Measurements from ENCODE around the gene SH2D6. TPM values are rescaled to one million over a fixed set of nuclear protein-coding genes. Genes with fewer than 3 reads are reported as not detected.
"Not testable (repeated sequence)": the region's sequence is repeated elsewhere in the genome, so short reads cannot be mapped to it uniquely, and the experiment has no call there.

SH2D6 gene
- total RNA-seq, 1 experiment from 2014 or later = 0.66 TPM

- in situ Hi-C loops (cut with HindIII; ENCODE audit: low pct_unique_long_range_greater_than_20kb, low sequenced_read_pairs) = no loop called here
- no peak for DNase-seq (ENCODE audit: low read depth, low spot score)
Measured at GRCh38 chr2:85477884-85478283, 59.4 kb downstream of the SH2D6 start.

- no peak for DNase-seq (ENCODE audit: low read depth, low spot score)
- in situ Hi-C loops (cut with HindIII; ENCODE audit: low pct_unique_long_range_greater_than_20kb, low sequenced_read_pairs) = no loop called here
Measured at GRCh38 chr2:85481818-85482777, 63.6 kb downstream of the SH2D6 start.

GRCh38 chr2:85484615-85485014 lies 66.1 kb downstream of the SH2D6 start:
- DNase-seq (ENCODE audit: low read depth, low spot score); in situ Hi-C loops (cut with HindIII; ENCODE audit: low pct_unique_long_range_greater_than_20kb, low sequenced_read_pairs): not testable (repeated sequence)

- in situ Hi-C loops (cut with HindIII; ENCODE audit: low pct_unique_long_range_greater_than_20kb, low sequenced_read_pairs) = no loop called here
- DNase-seq (ENCODE audit: low read depth, low spot score) = no peak
Measured at GRCh38 chr2:85485815-85486214, 67.3 kb downstream of the SH2D6 start.

Small RNA genes within 50 kb of the gene (small RNA-seq; reads per million reads assigned to genes)
- 0 reads per million in 2 experiments for gene AC062037.2
- 0 reads per million in 2 experiments for gene RF00019
- gene RN7SL251P = 0 reads per million in 2 experiments

Other genes starting within 250 kb of the SH2D6 start
- 70.0 and 75.5 TPM in 2 replicates for gene TGOLN2, start 90.7 kb upstream of the SH2D6 start, total RNA-seq (2014; rRNA removed; shearing (Covaris generic))
- 130 and 138 TPM in 2 replicates for gene RETSAT, start 64.2 kb upstream of the SH2D6 start, total RNA-seq (2014; rRNA removed; shearing (Covaris generic))
- gene ELMOD3, start 63.9 kb upstream of the SH2D6 start, total RNA-seq (2014; rRNA removed; shearing (Covaris generic)) = 13.7 and 13.9 TPM in 2 replicates
- 11.3 and 21.8 TPM in 2 replicates for gene CAPG, start 8.3 kb upstream of the SH2D6 start, total RNA-seq (2014; rRNA removed; shearing (Covaris generic))
- gene MAT2A, start 120.5 kb downstream of the SH2D6 start, total RNA-seq (2014; rRNA removed; shearing (Covaris generic)) = 88.9 and 107 TPM in 2 replicates
- 71.5 and 90.9 TPM in 2 replicates for gene GGCX, start 142.8 kb downstream of the SH2D6 start, total RNA-seq (2014; rRNA removed; shearing (Covaris generic))
- gene VAMP8, start 158.9 kb downstream of the SH2D6 start, total RNA-seq (2014; rRNA removed; shearing (Covaris generic)) = 48.2 and 51.9 TPM in 2 replicates
- gene VAMP5, start 165.7 kb downstream of the SH2D6 start, total RNA-seq (2014; rRNA removed; shearing (Covaris generic)) = not detected in 2 replicates
- gene RNF181, start 177.0 kb downstream of the SH2D6 start, total RNA-seq (2014; rRNA removed; shearing (Covaris generic)) = 212 and 226 TPM in 2 replicates
- 22.3 and 26.3 TPM in 2 replicates for gene TMEM150A, start 184.0 kb downstream of the SH2D6 start, total RNA-seq (2014; rRNA removed; shearing (Covaris generic))
- gene C2orf68, start 193.4 kb downstream of the SH2D6 start, total RNA-seq (2014; rRNA removed; shearing (Covaris generic)) = 27.3 and 29.9 TPM in 2 replicates
- 98.7 and 107 TPM in 2 replicates for gene USP39, start 197.5 kb downstream of the SH2D6 start, total RNA-seq (2014; rRNA removed; shearing (Covaris generic))
- not detected in 2 replicates for gene SFTPB, start 249.5 kb downstream of the SH2D6 start, total RNA-seq (2014; rRNA removed; shearing (Covaris generic))

Data from SK-MEL-5 (cell line).